NCI-H1436 (cell line): ENCODE measurements around the gene SLC29A1.
"Not testable (repeated sequence)": the region's sequence is repeated elsewhere in the genome, so short reads cannot be mapped to it uniquely, and the experiment has no call there.

ENCODE experiments used
- DNase-seq: peaks from one replicate; lab custom pipeline; 2025; lab: John Stamatoyannopoulos, UW

The SLC29A1 gene

GRCh38 chr6:44222486-44223318 is 693 bp upstream of the SLC29A1 start:
- no peak for DNase-seq

GRCh38 chr6:44224029-44224964 is 902 bp downstream of the SLC29A1 start:
- DNase-seq: no peak

DNA sequence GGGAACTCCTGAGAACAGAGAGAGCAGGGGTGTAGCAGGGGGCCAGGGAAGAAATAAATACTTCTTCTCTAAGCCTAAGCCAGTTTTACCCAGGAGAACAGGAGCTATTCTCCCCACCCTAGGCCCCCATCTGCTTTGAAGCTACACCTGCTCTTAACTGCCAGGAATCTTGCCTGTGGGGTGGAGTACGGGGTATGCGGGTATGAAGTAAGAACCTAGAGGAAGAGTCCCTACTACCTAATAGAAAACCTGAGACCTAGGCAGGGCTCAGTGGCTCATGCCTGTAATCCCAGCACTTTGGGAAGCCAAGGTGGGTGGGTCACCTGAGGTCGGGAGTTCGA is 1.5 kb downstream of the SLC29A1 start:
- no peak for DNase-seq

DNA sequence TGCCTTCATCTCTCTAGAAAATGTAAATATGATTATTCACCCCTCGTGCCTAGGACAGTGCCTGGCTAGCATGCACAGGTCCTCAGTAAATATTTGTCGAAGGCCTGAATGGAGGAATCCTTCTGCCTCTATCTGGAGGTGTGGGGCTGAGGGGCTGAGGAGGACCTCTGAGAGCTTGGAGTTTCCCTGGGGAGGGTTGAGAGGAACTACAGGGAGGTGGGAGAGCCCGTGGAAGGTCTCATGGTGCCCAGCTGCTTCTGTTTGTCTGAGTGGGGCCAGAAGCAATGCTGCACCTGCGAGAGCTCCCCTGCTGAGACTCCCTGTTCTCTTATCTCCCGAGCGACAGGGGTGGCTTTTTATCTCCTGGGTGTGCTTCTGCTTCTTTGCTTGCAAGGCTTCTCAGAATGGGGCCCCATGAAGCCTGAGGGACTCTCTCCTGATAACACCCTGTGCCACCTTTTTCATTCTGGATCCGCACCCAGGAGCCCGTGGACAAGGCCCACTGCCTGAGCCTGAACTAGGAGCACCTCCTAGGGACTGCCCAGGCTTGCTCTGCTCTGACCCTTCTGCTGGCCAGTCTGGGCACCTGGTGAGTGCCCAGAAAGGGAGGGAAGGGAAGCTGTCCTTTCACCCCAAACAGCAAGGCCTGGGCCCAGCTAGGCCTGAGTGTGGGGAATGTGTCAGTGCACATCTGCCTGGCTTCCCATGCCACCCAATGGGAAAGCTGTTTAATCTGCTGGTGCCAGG is 2.4 kb downstream of the SLC29A1 start:
- DNase-seq: no peak

DNA sequence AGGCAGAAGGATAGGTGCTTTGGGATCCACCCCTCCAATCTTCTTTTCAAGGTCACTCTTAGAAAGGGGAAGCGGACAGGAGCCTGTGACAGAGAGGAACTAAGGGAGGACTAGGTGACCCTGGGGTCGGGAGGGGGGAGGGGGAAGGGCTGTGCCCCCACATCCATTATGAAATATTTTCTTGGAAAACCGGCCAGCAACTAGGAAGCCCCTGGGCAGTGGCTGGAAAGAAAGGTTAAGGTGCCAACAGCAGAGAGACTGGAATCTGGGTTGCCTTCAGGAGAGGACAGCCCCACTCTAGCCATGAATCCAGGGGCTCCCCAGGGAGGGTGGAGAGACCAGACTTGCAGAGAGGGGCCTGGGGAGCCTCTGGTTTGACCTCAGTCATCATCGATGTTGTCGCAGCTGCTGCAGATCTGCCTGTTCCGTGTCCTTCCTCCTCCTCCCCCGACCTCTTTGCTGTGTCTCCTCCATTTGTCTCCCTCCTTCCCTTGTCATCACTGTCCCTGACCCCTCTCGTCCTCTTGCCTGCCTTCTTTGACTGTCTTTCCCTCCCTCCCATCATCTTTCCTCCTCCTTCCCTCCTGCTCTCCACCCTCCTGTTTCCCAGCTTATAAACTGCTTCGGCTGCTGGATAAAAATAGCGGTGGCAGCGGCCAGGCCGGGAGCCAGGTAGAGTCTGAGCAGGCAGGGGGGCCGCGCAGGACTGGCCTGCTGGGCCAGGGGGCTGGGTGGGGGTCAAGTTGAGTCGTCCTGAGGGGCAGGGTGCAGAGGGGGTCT is 3.2 kb downstream of the SLC29A1 start:
- DNase-seq: no peak

DNA sequence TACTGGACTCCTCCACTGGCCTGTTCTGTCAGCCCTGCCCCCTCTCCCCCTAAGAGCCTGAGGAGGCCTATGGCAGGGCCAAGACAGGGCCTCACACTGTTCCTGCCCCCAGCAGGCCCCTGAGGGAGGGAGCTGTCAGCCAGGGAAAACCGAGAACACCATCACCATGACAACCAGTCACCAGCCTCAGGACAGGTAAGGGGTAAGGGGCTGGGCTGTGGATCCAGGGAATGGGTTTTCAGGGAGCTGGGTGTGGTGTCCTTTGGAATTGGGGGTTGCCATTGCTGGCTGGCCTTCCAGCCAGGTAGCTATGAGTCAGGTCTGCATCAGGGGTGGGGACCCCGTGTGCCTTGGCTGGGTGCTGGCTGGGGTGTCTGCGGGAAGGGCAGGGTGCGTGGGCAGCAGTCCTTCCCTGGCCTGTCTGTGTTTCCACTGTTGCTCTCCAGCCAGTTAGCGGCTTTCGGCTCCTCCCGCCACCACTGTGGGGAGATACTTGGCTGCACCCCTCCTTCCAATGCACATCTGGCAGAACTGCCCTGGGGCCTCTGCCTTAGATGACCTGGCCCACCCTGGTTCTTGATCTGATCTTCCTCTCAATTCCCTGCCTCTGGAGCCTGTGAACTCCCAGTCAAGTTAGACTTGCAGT is 3.9 kb downstream of the SLC29A1 start:
- DNase-seq: no peak

- no peak for DNase-seq
These were observed 4.6 kb downstream of the SLC29A1 start for GRCh38 chr6:44228031-44228430.

DNA sequence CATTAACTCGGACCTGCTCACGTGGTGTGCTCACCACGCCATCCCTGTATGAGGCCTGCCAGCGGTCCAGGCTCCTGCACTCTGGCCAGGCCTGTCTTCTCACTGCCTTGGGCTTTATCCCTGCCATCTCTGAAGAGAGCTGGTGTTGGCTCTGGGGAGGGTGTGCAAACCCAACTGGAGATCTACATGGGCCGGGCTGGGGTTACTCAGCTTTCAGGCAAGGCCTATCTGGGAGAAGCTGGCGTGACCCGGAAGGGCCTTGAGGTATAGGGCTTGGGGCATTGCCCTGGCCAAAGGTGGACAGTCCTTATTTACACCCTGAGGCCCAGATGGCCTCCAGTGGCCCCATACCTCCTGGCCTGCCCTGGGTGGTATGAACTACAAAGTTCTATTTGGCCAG is 5.0 kb downstream of the SLC29A1 start:
- DNase-seq: no peak

GRCh38 chr6:44228836-44229235 is 5.4 kb downstream of the SLC29A1 start:
- DNase-seq: no peak

GRCh38 chr6:44229376-44230033 is 6.1 kb downstream of the SLC29A1 start:
- DNase-seq: no peak

GRCh38 chr6:44230034-44230675 is 6.8 kb downstream of the SLC29A1 start:
- DNase-seq: no peak

DNA sequence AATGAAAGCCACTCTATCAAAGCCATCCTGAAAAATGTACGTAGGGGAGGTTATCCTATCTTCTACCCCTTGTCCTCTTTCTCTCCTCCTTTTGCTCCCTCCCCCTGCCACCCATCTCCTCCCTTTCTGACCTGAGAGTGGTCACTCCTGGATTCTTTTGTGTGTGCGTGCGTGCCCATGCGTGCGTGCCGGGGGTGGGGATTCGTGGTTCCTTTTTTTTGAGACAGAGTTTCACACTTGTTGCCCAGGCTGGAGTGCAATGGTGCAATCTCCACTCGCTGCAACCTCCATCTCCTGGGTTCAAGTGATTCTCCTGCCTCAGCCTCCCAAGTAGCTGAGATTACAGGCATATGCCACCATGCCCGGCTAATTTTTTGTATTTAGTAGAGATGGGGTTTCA is 8.0 kb downstream of the SLC29A1 start:
- not testable (repeated sequence) for DNase-seq

- DNase-seq: no peak
These were observed 9.5 kb downstream of the SLC29A1 start for GRCh38 chr6:44232676-44233566.

DNA sequence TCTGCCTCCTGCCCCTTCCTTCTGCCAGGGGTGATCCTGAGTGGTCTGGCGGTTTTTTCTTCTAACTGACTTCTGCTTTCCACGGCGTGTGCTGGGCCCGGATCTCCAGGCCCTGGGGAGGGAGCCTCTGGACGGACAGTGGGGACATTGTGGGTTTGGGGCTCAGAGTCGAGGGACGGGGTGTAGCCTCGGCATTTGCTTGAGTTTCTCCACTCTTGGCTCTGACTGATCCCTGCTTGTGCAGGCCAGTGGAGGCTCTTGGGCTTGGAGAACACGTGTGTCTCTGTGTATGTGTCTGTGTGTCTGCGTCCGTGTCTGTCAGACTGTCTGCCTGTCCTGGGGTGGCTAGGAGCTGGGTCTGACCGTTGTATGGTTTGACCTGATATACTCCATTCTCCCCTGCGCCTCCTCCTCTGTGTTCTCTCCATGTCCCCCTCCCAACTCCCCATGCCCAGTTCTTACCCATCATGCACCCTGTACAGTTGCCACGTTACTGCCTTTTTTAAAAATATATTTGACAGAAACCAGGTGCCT is 10.2 kb downstream of the SLC29A1 start:
- DNase-seq: no peak

DNA sequence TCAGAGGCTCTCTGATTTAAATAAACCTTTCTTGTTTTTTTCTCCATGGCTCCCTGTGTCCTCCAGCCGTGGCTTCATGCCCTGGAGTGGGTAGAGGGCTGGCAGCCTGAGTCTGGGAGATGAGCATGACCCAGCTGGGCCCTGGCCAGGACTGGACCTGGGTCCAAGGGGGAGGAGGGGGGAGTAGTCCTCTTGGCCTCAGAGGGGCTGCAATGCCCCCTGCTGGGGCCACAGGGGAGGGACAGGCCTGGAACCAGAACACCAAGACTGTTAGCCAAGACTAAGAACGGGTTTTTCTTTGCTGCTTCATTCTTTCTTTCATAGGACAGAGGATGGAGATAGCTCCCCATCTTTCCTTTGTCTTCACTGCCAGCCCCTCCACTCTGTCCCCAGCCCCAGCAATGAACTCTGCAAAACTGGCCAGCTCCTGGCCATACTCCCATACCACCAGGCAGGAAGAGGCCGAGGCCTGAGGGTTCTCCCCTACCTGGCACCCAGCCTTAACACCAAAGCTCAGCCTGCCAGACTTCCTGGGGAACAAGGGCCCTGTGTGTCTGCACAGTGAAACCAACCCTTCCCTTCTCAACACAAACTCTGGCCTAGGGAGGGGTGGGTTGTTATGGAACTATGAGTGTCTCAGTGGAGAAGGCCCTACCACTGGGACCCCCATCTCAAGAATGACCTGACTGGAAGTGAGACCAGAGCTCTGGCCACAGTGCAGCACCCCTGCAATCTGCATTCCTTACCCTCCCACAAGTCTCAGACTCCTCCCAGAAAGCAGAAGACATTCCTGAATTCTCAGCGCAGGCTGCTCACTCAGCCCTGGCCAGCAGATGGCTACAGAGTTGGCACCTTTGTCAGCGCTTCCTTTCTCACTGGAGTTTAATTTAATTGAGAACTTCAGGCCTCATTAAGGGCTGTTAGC is 11.0 kb downstream of the SLC29A1 start:
- no peak for DNase-seq

- no peak for DNase-seq
These were observed 11.9 kb downstream of the SLC29A1 start for GRCh38 chr6:44235269-44235668.

DNA sequence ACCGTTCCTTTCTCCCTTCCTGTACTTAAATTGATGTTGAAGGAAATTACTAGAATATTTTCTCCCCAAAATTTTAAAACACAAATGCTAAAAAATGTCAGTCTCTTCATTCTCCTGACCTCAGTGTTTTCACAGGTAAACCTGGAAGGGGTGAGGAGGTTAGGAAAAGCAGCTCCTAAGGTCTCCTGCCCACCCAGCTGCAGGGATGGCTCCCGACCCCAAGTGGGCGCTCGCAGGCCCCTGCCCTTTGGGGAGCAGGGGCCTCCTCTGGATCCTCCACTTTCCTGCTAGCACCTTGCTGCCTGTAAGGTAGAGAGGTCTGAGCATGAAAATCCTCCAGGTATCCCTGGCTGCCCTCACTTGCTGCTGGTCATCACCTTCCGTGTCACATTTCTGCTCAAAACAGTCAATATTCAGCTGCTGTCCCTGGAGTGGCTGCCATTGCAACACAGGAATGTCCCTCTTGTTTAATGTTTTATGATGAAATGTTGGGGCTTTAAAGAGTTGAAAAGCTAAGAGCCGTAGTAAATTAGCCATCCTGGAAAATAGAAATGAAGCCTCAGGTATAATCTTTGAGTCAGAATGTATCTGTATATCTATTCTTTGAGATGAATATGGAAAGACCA is 12.6 kb downstream of the SLC29A1 start:
- DNase-seq: no peak
